Right cardiac atrium (tissue), 5 donors: ENCODE data around the gene SYNM. TPM values are rescaled to one million over a fixed set of nuclear protein-coding genes. Genes with fewer than 3 reads are reported as not detected.

Experiments
- ATAC-seq, 2 donors: fragments of 200-7000 bp; cut with Tn5 transposase; one replicate each; pipeline versions ENCODE4 v1.8.0 to v1.9.1; 2020; ENCODE audit warnings: moderate library complexity in 2 of 2, mild to moderate bottlenecking in 1 of 2
- DNase-seq, 3 donors: peaks; one replicate each; pipeline ENCODE4 v3.0.0-alpha.2; 2020
- H3K27ac ChIP-seq: one replicate; pipeline ENCODE4 v1.5.1; 2013; ENCODE audit warnings: mild to moderate bottlenecking, low read length, control low read depth, moderate library complexity
- H3K27me3 ChIP-seq: one replicate; pipeline ENCODE4 v1.6.1; 2013; ENCODE audit not compliant: control insufficient read depth, insufficient read depth
- H3K4me1 ChIP-seq: one replicate; pipeline ENCODE4 v1.6.1; 2013; ENCODE audit warnings: low read length; ENCODE audit not compliant: control insufficient read depth, insufficient read depth
- H3K4me3 ChIP-seq: one replicate; pipeline ENCODE4 v1.5.1; 2013; ENCODE audit warnings: low read length, control low read depth
- H3K9me3 ChIP-seq: one replicate; pipeline ENCODE4 v1.6.1; 2013; ENCODE audit warnings: low read length; ENCODE audit not compliant: control insufficient read depth
- WGBS: extraction: QIAGEN DNeasy Blood & Tissue Kit; methylation state at CpG from one replicate; pipeline ENCODE4 v1.1.7; 2013; 5-methylcytosine and 5-hydroxymethylcytosine counted together
- intact Hi-C, 4 donors: fragments of 100-400 bp; cut with DNase I; formaldehyde crosslinking; loops; one replicate each; pipeline versions ENCODE4 v1.11.0 to v1.14.0; 2022 to 2023
- polyA plus RNA-seq: library from polyadenylated mRNA; stranded (reverse); fragments of 200-250 nt; gene quantifications from one replicate; pipeline ENCODE4 v1.2.3, GENCODE V29; 2013
- total RNA-seq, 4 donors: library from RNA; stranded (reverse); fragmentation: NEBNext Ultra II Directional; extraction: Animal tissue kit (Norgen Biotek cat#: 25700); gene quantifications; one replicate each; pipeline ENCODE4 v1.2.1, GENCODE V29; 2021
- donor health status: healthy with polysubstance abuse.
- donor health status: DM: no; HTN: yes; CAD: no.
- donor health status: DM: no; HTN: no; CAD: no.
- donor health status: DM: no; HTN: yes; CAD: no; lungs with severe emphysema.
- donor health status: DM: yes; HTN: yes; CAD: no.

The SYNM gene
- total and polyA plus RNA-seq, 5 donors, result 127 to 463 (median 200) TPM

- Histone ChIP-seq H3K9me3 (no peaks in the 10 kb centered on the region), H3K4me3 (no peak overlapping the region), H3K4me1 (peaks cover 7% of the 10 kb centered on the region), H3K27ac (peak overlapping the region; percentile 98), H3K27me3 (no peaks in the 10 kb centered on the region)
- ATAC-seq (peak; percentile 51 to 79), DNase-seq (peak in 1 of 3 donors; percentile 65)
- intact Hi-C loops, result loop anchor here in 2 of 4 donors (5.0 to 10.0 kb wide), 2 partner anchors 38 to 70 kb away; partner anchors contain the start of gene SYNM (in 1 of the 2)
- 50% methylated on average over 15 of the region's 15 CpGs for WGBS
Measured at GRCh38 chr15:99174567-99175395, 69.9 kb downstream of the SYNM start.

- DNase-seq (no peak), ATAC-seq (peak in 1 of 2 donors; percentile 19)
- H3K9me3 ChIP-seq, result no peaks in the 10 kb centered on the region
- H3K27me3 ChIP-seq, result no peaks in the 10 kb centered on the region
- H3K4me3 ChIP-seq, result no peak overlapping the region
- intact Hi-C loops, result loop anchor here in 1 of 4 donors (10.0 kb wide), 1 partner anchor 72 kb away; the partner anchor contains the start of gene SYNM
- H3K27ac ChIP-seq, result no peak overlapping the region
- WGBS, result 76% methylated on average over 2 of the region's 2 CpGs
- H3K4me1 ChIP-seq, result peaks cover 10% of the 10 kb centered on the region
Measured at GRCh38 chr15:99176757-99177156, 71.9 kb downstream of the SYNM start.

- DNase-seq (no peak), ATAC-seq (no peak)
- no peaks in the 10 kb centered on the region for H3K9me3 ChIP-seq
- H3K4me1 ChIP-seq, result peaks cover 10% of the 10 kb centered on the region
- no peak overlapping the region for H3K27ac ChIP-seq
- H3K4me3 ChIP-seq, result no peak overlapping the region
- no peaks in the 10 kb centered on the region for H3K27me3 ChIP-seq
- intact Hi-C loops, result loop anchor here in 1 of 4 donors (10.0 kb wide), 1 partner anchor 73 kb away; the partner anchor contains the start of gene SYNM
- WGBS, result 95% methylated on average over 2 of the region's 2 CpGs
Measured at GRCh38 chr15:99177679-99178078, 72.8 kb downstream of the SYNM start.

GRCh38 chr15:99180086-99180963, 75.4 kb downstream of the SYNM start:
- Histone ChIP-seq H3K27ac (peak overlapping the region; percentile 93), H3K27me3 (no peaks in the 10 kb centered on the region), H3K4me3 (no peak overlapping the region), H3K9me3 (no peaks in the 10 kb centered on the region), H3K4me1 (peaks cover 8% of the 10 kb centered on the region)
- ATAC-seq (peak; percentile 47 to 68), DNase-seq (peak in 1 of 3 donors; percentile 61)
- 64% methylated on average over 3 of the region's 3 CpGs for WGBS
- intact Hi-C loops, result no loop called here

GRCh38 chr15:99180964-99181306, 76.1 kb downstream of the SYNM start:
- DNase-seq, result no peak
- WGBS, result 95% methylated on average over 2 of the region's 2 CpGs
- no peaks in the 10 kb centered on the region for H3K27me3 ChIP-seq
- H3K4me3 ChIP-seq, result no peak overlapping the region
- no peak for ATAC-seq
- intact Hi-C loops, result no loop called here
- peaks cover 8% of the 10 kb centered on the region for H3K4me1 ChIP-seq
- H3K9me3 ChIP-seq, result no peaks in the 10 kb centered on the region
- H3K27ac ChIP-seq, result peak overlapping the region; percentile 93

- DNase-seq (peak; percentile 30 to 76 (median 66)), ATAC-seq (peak; percentile 62 to 74)
- Histone ChIP-seq H3K4me1 (peaks cover 8% of the 10 kb centered on the region), H3K27me3 (no peaks in the 10 kb centered on the region), H3K4me3 (no peak overlapping the region), H3K9me3 (no peaks in the 10 kb centered on the region), H3K27ac (peak overlapping the region; percentile 93)
- intact Hi-C loops, result no loop called here
- WGBS, result 16% methylated on average over 4 of the region's 4 CpGs
Measured at GRCh38 chr15:99181545-99181971, 76.7 kb downstream of the SYNM start.

- peaks cover 8% of the 10 kb centered on the region for H3K4me1 ChIP-seq
- ATAC-seq, result no peak
- H3K27me3 ChIP-seq, result no peaks in the 10 kb centered on the region
- no peak overlapping the region for H3K27ac ChIP-seq
- intact Hi-C loops, result no loop called here
- WGBS, result 84% methylated on average over 1 of the region's 1 CpG
- H3K9me3 ChIP-seq, result no peaks in the 10 kb centered on the region
- no peak for DNase-seq
- H3K4me3 ChIP-seq, result no peak overlapping the region
Measured at GRCh38 chr15:99182791-99183190, 77.9 kb downstream of the SYNM start.

Other genes starting within 250 kb of the SYNM start
- gene PGPEP1L, start 97.3 kb upstream of the SYNM start, total RNA-seq, result 1 to 10 TPM in 3 of 4 donors, under 1 TPM in 1; 0.84 to 5.2 (median 2.6) TPM
- gene PGPEP1L, start 97.3 kb upstream of the SYNM start, polyA plus RNA-seq, result 6.1 TPM
- gene TTC23, start 144.5 kb downstream of the SYNM start, total RNA-seq, result 10 to 100 TPM; 12.9 to 18.2 (median 16.1) TPM
- gene TTC23, start 144.5 kb downstream of the SYNM start, polyA plus RNA-seq, result 8.4 TPM
- gene LRRC28, start 146.4 kb downstream of the SYNM start, total RNA-seq, result 10 to 100 TPM; 30.1 to 30.9 (median 30.6) TPM
- 13.7 TPM for gene LRRC28, start 146.4 kb downstream of the SYNM start, polyA plus RNA-seq